ENCODE measurements around the gene XAB2.

- TF ChIP-seq CTCF (IDR thresholded peaks at IDR 0.05) (no peak), POLR2AphosphoS5 (IDR thresholded peaks at IDR 0.05; ENCODE audit: low read depth, low read length) (no peak)
Measured at GRCh38 chr19:7676376-7676775, 47.0 kb upstream of the XAB2 start.
